AG04449 (cell line): ENCODE data around the gene ALDH8A1.

Experiments used
- CTCF ChIA-PET: fragments of 350-600 bp; formaldehyde crosslinking; extraction: SDS; loops from one replicate; lab custom pipeline; 2021; ENCODE audit warnings: antibody characterized with exemption; lab: Yijun Ruan, JAX
- POLR2A ChIA-PET: fragments of 400-600, 350-600 bp; formaldehyde crosslinking; extraction: SDS; loops from one replicate; lab custom pipeline; 2020; ENCODE audit warnings: antibody characterized with exemption, inconsistent platforms; lab: Yijun Ruan, JAX
- DNase-seq: peaks from one replicate; pipeline ENCODE4 v3.0.0-alpha.2; 2010; ENCODE audit warnings: low read depth, low spot score
- H3K4me3 ChIP-seq: 2 replicates; pipeline ENCODE4 v1.5.1; 2011; ENCODE audit warnings: low read depth, mild to moderate bottlenecking, control low read depth, low read length
- CTCF ChIP-seq: IDR thresholded peaks from one replicate; pipeline ENCODE4 v1.5.1; 2011; ENCODE audit warnings: mild to moderate bottlenecking, moderate library complexity, low read length, control low read depth, inconsistent platforms; ENCODE audit not compliant: insufficient read depth; ENCODE audit errors: missing control alignments

ALDH8A1 gene

GRCh38 chr6:134959603-134960002 is 9.7 kb upstream of the ALDH8A1 start:
- no peak for TF ChIP-seq CTCF
- no peak overlapping the region for H3K4me3 ChIP-seq
- ChIA-PET POLR2A (no interaction called here), CTCF (interaction anchor here (0.8 to 1.4 kb wide), 2 partner anchors 8 to 836 kb away, joined by 3 to 4 read pairs; no protein-coding TSS in a partner anchor)
- DNase-seq: no peak

GRCh38 chr6:134956676-134957075 is 6.8 kb upstream of the ALDH8A1 start:
- no peak overlapping the region for H3K4me3 ChIP-seq
- POLR2A ChIA-PET: no interaction called here
- CTCF ChIA-PET: interaction anchor here (0.9 to 1.3 kb wide), 2 partner anchors 16 to 482 kb away, joined by 3 read pairs; no protein-coding TSS in a partner anchor
- TF ChIP-seq CTCF: no peak
- DNase-seq: no peak

GRCh38 chr6:134956032-134956431 is 6.1 kb upstream of the ALDH8A1 start:
- ChIA-PET POLR2A (no interaction called here), CTCF (interaction anchor here (0.9 to 1.3 kb wide), 2 partner anchors 16 to 483 kb away, joined by 3 read pairs; no protein-coding TSS in a partner anchor)
- H3K4me3 ChIP-seq: no peak overlapping the region
- no peak for TF ChIP-seq CTCF
- DNase-seq: no peak

GRCh38 chr6:134954272-134955000 is 4.5 kb upstream of the ALDH8A1 start:
- no peak for DNase-seq
- TF ChIP-seq CTCF: no peak
- ChIA-PET POLR2A (no interaction called here), CTCF (interaction anchor here (0.5 kb wide), 1 partner anchor 46 kb away, joined by 3 read pairs; no protein-coding TSS in a partner anchor)
- no peak overlapping the region for H3K4me3 ChIP-seq

- ChIA-PET POLR2A (no interaction called here), CTCF (interaction anchor here (3.3 to 5.1 kb wide), 2 partner anchors 11 to 795 kb away, joined by 10 to 26 read pairs; no protein-coding TSS in a partner anchor)
- no peak for DNase-seq
- TF ChIP-seq CTCF: no peak
- H3K4me3 ChIP-seq: no peak overlapping the region
Observed at GRCh38 chr6:134951494-134952263, 1.8 kb upstream of the ALDH8A1 start.

- no peak for DNase-seq
- no peak overlapping the region for H3K4me3 ChIP-seq
- no peak for TF ChIP-seq CTCF
- POLR2A ChIA-PET: no interaction called here
- CTCF ChIA-PET: interaction anchor here (3.3 to 5.1 kb wide), 2 partner anchors 9 to 794 kb away, joined by 10 to 26 read pairs; no protein-coding TSS in a partner anchor
Observed at GRCh38 chr6:134950482-134950881, 581 bp upstream of the ALDH8A1 start.
